Measurements from ENCODE around the gene OOEP. TPM values are rescaled to one million over a fixed set of nuclear protein-coding genes. Genes with fewer than 3 reads are reported as not detected.

The OOEP gene
- total RNA-seq, 1 donor from 2014 or later = not detected

- Mint-ChIP-seq H3K9me3 (no peaks in the 10 kb centered on the region), H3K27ac (no peak overlapping the region), H3K36me3 (no peaks in the 10 kb centered on the region), H3K4me3 (no peak overlapping the region), H3K4me1 (no peaks in the 10 kb centered on the region), H3K27me3 (ENCODE audit: insufficient read depth, low read depth) (peaks cover 2% of the 10 kb centered on the region)
- no peaks in the 10 kb centered on the region for H3K4me1 ChIP-seq
- H3K27me3 ChIP-seq = no peaks in the 10 kb centered on the region
- no peaks in the 10 kb centered on the region for H4K20me1 ChIP-seq (ENCODE audit: low read depth)
- no peak overlapping the region for H2AFZ ChIP-seq (replicated peaks)
- no peak overlapping the region for H3K27ac ChIP-seq
- no peaks in the 10 kb centered on the region for H3K79me2 ChIP-seq (ENCODE audit: low read depth)
- DNase-seq (ENCODE audit: low spot score) = no peak
- H3K9me3 ChIP-seq (ENCODE audit: low read depth) = no peaks in the 10 kb centered on the region
- TF ChIP-seq CTCF (IDR thresholded peaks at IDR 0.05) (no peak), EZH2phosphoT487 (IDR thresholded peaks at IDR 0.05) (no peak), EZH2 (IDR thresholded peaks at IDR 0.05) (no peak)
- no peaks in the 10 kb centered on the region for H3F3A ChIP-seq (ENCODE audit: low read depth)
- no peak overlapping the region for H3K4me3 ChIP-seq
- no peak overlapping the region for H3K4me2 ChIP-seq
- no peak overlapping the region for H3K9ac ChIP-seq
- H3K36me3 ChIP-seq = no peaks in the 10 kb centered on the region
Measured at GRCh38 chr6:73409395-73409794, 39.7 kb upstream of the OOEP start.

GRCh38 chr6:73400656-73401055, 31.0 kb upstream of the OOEP start:
- no peak overlapping the region for H3K4me2 ChIP-seq
- no peaks in the 10 kb centered on the region for H3K36me3 Mint-ChIP-seq
- H2AFZ ChIP-seq (replicated peaks) = no peak overlapping the region
- H3K27me3 Mint-ChIP-seq (ENCODE audit: insufficient read depth, low read depth) = no peaks in the 10 kb centered on the region
- H3K4me1 ChIP-seq = no peaks in the 10 kb centered on the region
- no peak overlapping the region for H3K4me3 Mint-ChIP-seq
- DNase-seq (ENCODE audit: low spot score) = no peak
- H3K27ac Mint-ChIP-seq = no peak overlapping the region
- H3K4me3 ChIP-seq = no peak overlapping the region
- no peaks in the 10 kb centered on the region for H3K9me3 Mint-ChIP-seq
- no peaks in the 10 kb centered on the region for H3F3A ChIP-seq (ENCODE audit: low read depth)
- H3K9me3 ChIP-seq (ENCODE audit: low read depth) = no peaks in the 10 kb centered on the region
- H3K36me3 ChIP-seq = no peaks in the 10 kb centered on the region
- no peaks in the 10 kb centered on the region for H3K79me2 ChIP-seq (ENCODE audit: low read depth)
- no peaks in the 10 kb centered on the region for H3K27me3 ChIP-seq
- H3K27ac ChIP-seq = no peak overlapping the region
- H3K9ac ChIP-seq = no peak overlapping the region
- no peaks in the 10 kb centered on the region for H4K20me1 ChIP-seq (ENCODE audit: low read depth)
- no peaks in the 10 kb centered on the region for H3K4me1 Mint-ChIP-seq
- TF ChIP-seq EZH2 (IDR thresholded peaks at IDR 0.05) (no peak), CTCF (IDR thresholded peaks at IDR 0.05) (no peak)

- H3K27me3 Mint-ChIP-seq (ENCODE audit: insufficient read depth, low read depth) = no peaks in the 10 kb centered on the region
- H2AFZ ChIP-seq (replicated peaks) = no peak overlapping the region
- H3K9me3 Mint-ChIP-seq = no peaks in the 10 kb centered on the region
- no peaks in the 10 kb centered on the region for H3K36me3 ChIP-seq
- H4K20me1 ChIP-seq (ENCODE audit: low read depth) = no peaks in the 10 kb centered on the region
- no peaks in the 10 kb centered on the region for H3K4me1 ChIP-seq
- no peaks in the 10 kb centered on the region for H3K79me2 ChIP-seq (ENCODE audit: low read depth)
- H3K4me1 Mint-ChIP-seq = no peaks in the 10 kb centered on the region
- H3K27ac Mint-ChIP-seq = no peak overlapping the region
- H3K36me3 Mint-ChIP-seq = no peaks in the 10 kb centered on the region
- H3F3A ChIP-seq (ENCODE audit: low read depth) = no peaks in the 10 kb centered on the region
- H3K4me2 ChIP-seq = no peak overlapping the region
- H3K27ac ChIP-seq = no peak overlapping the region
- no peak overlapping the region for H3K9ac ChIP-seq
- no peak overlapping the region for H3K4me3 Mint-ChIP-seq
- no peak overlapping the region for H3K4me3 ChIP-seq
- no peaks in the 10 kb centered on the region for H3K9me3 ChIP-seq (ENCODE audit: low read depth)
- no peaks in the 10 kb centered on the region for H3K27me3 ChIP-seq
- TF ChIP-seq CTCF (IDR thresholded peaks at IDR 0.05) = no peak
- no peak for TF ChIP-seq EZH2phosphoT487 (IDR thresholded peaks at IDR 0.05)
- TF ChIP-seq EZH2 (IDR thresholded peaks at IDR 0.05) = no peak
- DNase-seq (ENCODE audit: low spot score) = no peak
Measured at GRCh38 chr6:73395875-73396274, 26.2 kb upstream of the OOEP start.
